Brain pericyte (primary cell): ENCODE results near the gene COL16A1.

Source experiments
- DNase-seq: peaks from one replicate; pipeline ENCODE4 v3.0.0-alpha.2; 2012; ENCODE audit warnings: low read depth, low spot score

The COL16A1 gene

GRCh38 chr1:31703431-31704270 lies at the start of gene COL16A1:
Gene COL16A1, minus strand, starts transcription at chr1:31704017. Its CDS starts 1,824 bp downstream, at chr1:31702193.
- DNase-seq = no peak

GRCh38 chr1:31752952-31753475 lies 49.2 kb upstream of the COL16A1 start:
- no peak for DNase-seq

GRCh38 chr1:31752258-31752657 lies 48.4 kb upstream of the COL16A1 start:
- no peak for DNase-seq

GRCh38 chr1:31751822-31752241 lies 48.0 kb upstream of the COL16A1 start:
- DNase-seq = no peak

- DNase-seq = no peak
Observed at GRCh38 chr1:31750858-31751510, 47.2 kb upstream of the COL16A1 start.

GRCh38 chr1:31749785-31750735 lies 46.2 kb upstream of the COL16A1 start:
- no peak for DNase-seq

- DNase-seq = no peak
Observed at GRCh38 chr1:31748365-31748764, 44.5 kb upstream of the COL16A1 start.

GRCh38 chr1:31747304-31747703 lies 43.5 kb upstream of the COL16A1 start:
- no peak for DNase-seq

GRCh38 chr1:31746687-31747086 lies 42.9 kb upstream of the COL16A1 start:
- DNase-seq = no peak

GRCh38 chr1:31745946-31746670 lies 42.3 kb upstream of the COL16A1 start:
- no peak for DNase-seq

GRCh38 chr1:31745096-31745945 lies 41.5 kb upstream of the COL16A1 start:
- DNase-seq = no peak

GRCh38 chr1:31744165-31744888 lies 40.5 kb upstream of the COL16A1 start:
- no peak for DNase-seq

- DNase-seq = no peak
Observed at GRCh38 chr1:31742462-31743212, 38.8 kb upstream of the COL16A1 start.

GRCh38 chr1:31739346-31739745 lies 35.5 kb upstream of the COL16A1 start:
- no peak for DNase-seq

GRCh38 chr1:31736675-31737074 lies 32.9 kb upstream of the COL16A1 start:
- DNase-seq = no peak

GRCh38 chr1:31735571-31735970 lies 31.8 kb upstream of the COL16A1 start:
- DNase-seq = no peak

GRCh38 chr1:31734582-31735107 lies 30.8 kb upstream of the COL16A1 start:
- DNase-seq = no peak
